DND-41 (cell line): Measurements from ENCODE around the gene IFT25.

ENCODE experiments used
- EZH2 ChIP-seq: IDR thresholded peaks from 3 replicates; pipeline ENCODE4 v1.6.1; 2012; ENCODE audit warnings: borderline replicate concordance, low read depth, mild to moderate bottlenecking, moderate library complexity, low read length, inconsistent platforms; ENCODE audit not compliant: severe bottlenecking
- TF ChIP-seq, protein P1 (sequence below): IDR thresholded peaks from 2 replicates; pipeline ENCODE4 v1.5.1; 2012; ENCODE audit warnings: borderline replicate concordance, low read length, moderate library complexity, mild to moderate bottlenecking; ENCODE audit not compliant: poor library complexity, severe bottlenecking; ENCODE audit errors: extremely low read depth

DNA sequence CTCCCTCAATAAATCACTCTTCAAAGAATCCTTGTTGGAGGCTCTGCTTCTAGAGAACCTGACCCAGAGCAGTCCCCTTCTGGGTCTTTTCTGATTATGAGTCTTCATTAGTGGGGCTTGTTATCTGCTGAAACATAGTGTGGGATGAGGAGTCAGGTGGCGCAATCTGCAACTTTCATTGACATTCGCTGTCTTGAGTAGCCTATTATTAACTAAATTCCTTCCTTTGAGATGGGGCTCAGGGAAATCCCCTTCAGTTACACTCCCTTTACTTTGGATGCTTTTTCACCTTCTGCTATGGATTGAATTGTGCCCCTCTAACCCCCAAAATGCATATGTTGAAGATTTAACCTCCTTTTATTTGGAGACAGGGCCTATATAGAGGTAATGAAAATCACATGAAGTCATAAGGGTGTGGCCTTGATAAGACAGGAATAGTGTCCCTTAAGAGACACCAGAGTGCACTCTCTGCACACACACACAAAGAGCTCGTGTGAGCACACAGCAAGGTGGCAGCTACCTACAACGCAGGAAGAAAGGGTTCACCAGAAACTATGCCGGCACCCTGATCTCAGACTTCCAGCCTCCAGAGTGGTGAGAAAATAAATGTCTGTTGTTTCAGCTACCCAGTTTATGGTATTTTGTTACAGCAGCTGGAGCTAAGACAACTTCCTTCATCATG is 32.0 kb downstream of the IFT25 start:
- TF ChIP-seq, protein P1, sequence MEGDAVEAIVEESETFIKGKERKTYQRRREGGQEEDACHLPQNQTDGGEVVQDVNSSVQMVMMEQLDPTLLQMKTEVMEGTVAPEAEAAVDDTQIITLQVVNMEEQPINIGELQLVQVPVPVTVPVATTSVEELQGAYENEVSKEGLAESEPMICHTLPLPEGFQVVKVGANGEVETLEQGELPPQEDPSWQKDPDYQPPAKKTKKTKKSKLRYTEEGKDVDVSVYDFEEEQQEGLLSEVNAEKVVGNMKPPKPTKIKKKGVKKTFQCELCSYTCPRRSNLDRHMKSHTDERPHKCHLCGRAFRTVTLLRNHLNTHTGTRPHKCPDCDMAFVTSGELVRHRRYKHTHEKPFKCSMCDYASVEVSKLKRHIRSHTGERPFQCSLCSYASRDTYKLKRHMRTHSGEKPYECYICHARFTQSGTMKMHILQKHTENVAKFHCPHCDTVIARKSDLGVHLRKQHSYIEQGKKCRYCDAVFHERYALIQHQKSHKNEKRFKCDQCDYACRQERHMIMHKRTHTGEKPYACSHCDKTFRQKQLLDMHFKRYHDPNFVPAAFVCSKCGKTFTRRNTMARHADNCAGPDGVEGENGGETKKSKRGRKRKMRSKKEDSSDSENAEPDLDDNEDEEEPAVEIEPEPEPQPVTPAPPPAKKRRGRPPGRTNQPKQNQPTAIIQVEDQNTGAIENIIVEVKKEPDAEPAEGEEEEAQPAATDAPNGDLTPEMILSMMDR, result no peak
- no peak for TF ChIP-seq EZH2
